Thyroid gland (tissue), 4 donors: ENCODE measurements around the gene CSNK1D. TPM values are rescaled to one million over a fixed set of nuclear protein-coding genes. Genes with fewer than 3 reads are reported as not detected.

Experiments used
- DNase-seq, 2 donors: peaks; one replicate each; pipeline ENCODE4 v3.0.0-alpha.2; 2019
- H3K27ac ChIP-seq, 3 donors: fragments of 200-600 bp; sonication (generic); 1 replicate in 2 of 3; 2 replicates in 1 of 3; pipeline ENCODE4 v1.5.1; 2016 to 2019; ENCODE audit warnings: mild to moderate bottlenecking in 1 of 3, moderate library complexity in 1 of 3
- H3K27me3 ChIP-seq: fragments of 200-600 bp; sonication (generic); one replicate; pipeline ENCODE4 v1.5.1; 2019
- H3K36me3 ChIP-seq, 2 donors: fragments of 200-600 bp; sonication (generic); one replicate each; pipeline ENCODE4 v1.5.1; 2016 to 2019
- H3K4me1 ChIP-seq, 2 donors: fragments of 200-600 bp; sonication (generic); one replicate each; pipeline ENCODE4 v1.5.1; 2017 to 2019
- H3K4me3 ChIP-seq, 3 donors: fragments of 200-600 bp; sonication (generic); replicated peaks in 1 of 3; 1 replicate in 2 of 3; 2 replicates in 1 of 3; pipeline ENCODE4 v1.5.1; 2016; ENCODE audit warnings: mild to moderate bottlenecking in 1 of 3
- H3K9me3 ChIP-seq: fragments of 200-600 bp; sonication (generic); one replicate; pipeline ENCODE4 v1.5.1; 2017
- CTCF ChIP-seq, 6 experiments: fragments of 200-600 bp in 3 of 6; fragments of 450-650 bp in 3 of 6; sonication (generic) in 3 of 6; IDR thresholded peaks; one replicate each; pipeline ENCODE4 v1.5.1; 2016 to 2019; ENCODE audit warnings: antibody characterized with exemption in 6 of 6, mild to moderate bottlenecking in 2 of 6, inconsistent platforms in 1 of 6, moderate library complexity in 1 of 6
- POLR2A ChIP-seq, 2 donors: fragments of 450-650 bp; IDR thresholded peaks; one replicate each; pipeline ENCODE4 v1.6.1; 2017; ENCODE audit warnings: antibody characterized with exemption in 2 of 2, mild to moderate bottlenecking in 2 of 2, moderate library complexity in 1 of 2
- WGBS, 2 donors: methylation state at CpG; one replicate each; pipeline ENCODE4 v1.1.5; 2017; 5-methylcytosine and 5-hydroxymethylcytosine counted together
- intact Hi-C: fragments of 100-400 bp; cut with DNase I; formaldehyde crosslinking; loops from one replicate; pipeline ENCODE4 v1.15.1; 2023
- total RNA-seq, 4 donors: library from RNA; depleted of rRNA; stranded (reverse); fragments of >200 nt; gene quantifications; one replicate each; pipeline ENCODE4 v1.2.3, GENCODE V29; 2016

CSNK1D gene
- total RNA-seq, 4 donors from 2014 or later = 47.3 to 91.2 (median 88.7) TPM

GRCh38 chr17:82285141-82285540 is 11.6 kb upstream of the CSNK1D start:
- no peak for TF ChIP-seq POLR2A (IDR thresholded peaks at IDR 0.05)
- no peak for TF ChIP-seq CTCF (IDR thresholded peaks at IDR 0.05)

DNA sequence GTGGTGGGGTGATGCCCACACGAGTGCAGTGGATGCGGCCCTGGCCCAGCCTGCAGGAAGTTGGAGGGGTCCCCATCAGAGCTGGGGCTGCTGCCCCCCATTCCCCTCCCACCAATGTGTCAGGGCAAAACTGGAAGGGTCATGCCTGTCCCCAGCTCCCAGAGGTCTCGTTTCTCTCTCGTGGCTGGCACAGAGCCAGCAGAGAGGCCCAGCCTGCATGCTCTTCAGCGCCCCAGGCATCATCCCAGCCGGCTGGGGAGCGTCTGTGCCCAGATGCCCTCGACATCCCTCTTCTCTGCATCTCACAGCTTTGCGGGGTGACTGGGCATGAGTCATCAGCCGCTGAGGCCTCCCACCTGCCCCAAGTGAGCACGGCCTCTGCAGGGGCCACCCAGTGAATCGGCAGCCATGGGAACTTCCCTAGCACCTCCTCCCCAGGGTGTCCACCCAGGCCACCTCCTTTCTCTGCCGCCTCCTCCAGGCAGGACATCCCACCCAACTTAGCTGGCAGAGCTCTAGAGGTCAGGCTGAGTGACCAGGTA is 9.8 kb upstream of the CSNK1D start:
- Histone ChIP-seq H3K27ac (no peak overlapping the region), H3K9me3 (no peaks in the 10 kb centered on the region), H3K27me3 (no peaks in the 10 kb centered on the region), H3K4me3 (no peak overlapping the region), H3K4me1 (peaks cover 14 to 36% of the 10 kb centered on the region in 2 donors), H3K36me3 (no peaks in the 10 kb centered on the region)
- DNase-seq = peak; percentile 49 to 51
- intact Hi-C loops = no loop called here
- TF ChIP-seq CTCF (IDR thresholded peaks at IDR 0.05) (no peak), POLR2A (IDR thresholded peaks at IDR 0.05) (no peak)
- 41 to 68% methylated on average over 2 to 9 of the region's 13 CpGs for WGBS, 2 donors

More at GRCh38 chr17:82285141-82285540, 11.6 kb upstream of the CSNK1D start:
- intact Hi-C loops = no loop called here
- H3K4me1 ChIP-seq = peaks cover 14 to 36% of the 10 kb centered on the region in 2 donors
- peak overlapping the region; percentile 68 to 84 (median 76) for H3K27ac ChIP-seq
- peak; percentile 73 to 77 for DNase-seq
- WGBS, 2 donors = 36% methylated on average over 8 of the region's 8 CpGs
- no peaks in the 10 kb centered on the region for H3K36me3 ChIP-seq
- H3K4me3 ChIP-seq = no peak overlapping the region
- no peaks in the 10 kb centered on the region for H3K9me3 ChIP-seq
- H3K27me3 ChIP-seq = no peaks in the 10 kb centered on the region

DNA sequence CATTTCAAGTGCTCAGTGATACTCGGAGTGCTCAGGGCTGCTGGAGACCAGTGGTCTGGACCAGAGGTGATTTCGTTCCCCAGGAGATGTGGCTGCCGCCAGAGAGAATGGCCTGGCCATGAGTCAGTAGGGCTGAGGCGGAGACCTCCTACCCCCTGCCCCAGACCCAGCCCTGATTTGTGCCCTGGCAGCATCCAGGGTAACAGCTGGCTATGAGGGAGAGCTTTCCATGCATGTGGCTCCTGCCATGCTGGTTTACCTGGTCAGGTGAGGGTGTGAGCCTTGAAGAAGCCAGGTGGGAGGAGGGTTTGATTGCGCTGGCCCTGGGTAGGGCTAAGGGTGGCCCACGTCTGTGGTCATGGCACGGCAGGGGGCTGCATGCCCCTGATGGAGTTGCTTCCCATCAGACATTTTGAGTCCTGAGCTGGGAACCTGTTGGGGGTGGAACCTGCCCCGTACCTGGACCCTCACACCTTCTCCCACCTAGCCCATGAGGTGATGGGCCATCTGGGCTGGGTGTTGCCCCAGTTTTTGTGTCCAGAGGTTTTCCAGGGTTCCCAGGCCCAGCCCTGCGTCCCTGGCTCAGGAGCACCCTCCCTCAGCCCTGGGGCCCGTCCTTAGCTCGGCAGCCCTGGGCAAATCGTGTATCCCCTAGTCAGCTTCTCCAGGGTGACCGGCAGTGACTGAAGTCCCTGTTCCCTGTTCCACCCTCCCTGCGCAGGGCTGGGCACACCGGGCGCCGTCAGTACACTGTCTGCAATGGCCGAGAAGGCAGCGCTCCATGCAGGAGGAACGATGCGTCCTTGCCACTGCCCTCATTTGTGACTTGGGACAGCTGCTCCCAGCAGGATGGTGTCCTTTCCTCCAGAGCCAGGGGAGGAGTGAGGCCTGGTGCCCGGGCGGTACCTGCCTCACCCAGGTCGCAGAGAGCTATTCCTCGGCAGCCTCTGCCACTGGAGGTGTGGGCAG is 9.0 kb upstream of the CSNK1D start:
- Histone ChIP-seq H3K27ac (no peak overlapping the region), H3K4me3 (no peak overlapping the region), H3K4me1 (peaks cover 14 to 36% of the 10 kb centered on the region in 2 donors), H3K9me3 (no peaks in the 10 kb centered on the region), H3K36me3 (no peaks in the 10 kb centered on the region), H3K27me3 (no peaks in the 10 kb centered on the region)
- no peak for TF ChIP-seq POLR2A (IDR thresholded peaks at IDR 0.05)
- TF ChIP-seq CTCF (IDR thresholded peaks at IDR 0.05) = no peak
- no peak for DNase-seq
- intact Hi-C loops = no loop called here
- 86 to 91% methylated on average over 19 to 21 of the region's 25 CpGs for WGBS, 2 donors

GRCh38 chr17:82281502-82282238 is 8.2 kb upstream of the CSNK1D start:
- H3K4me3 ChIP-seq = no peak overlapping the region
- peaks cover 14 to 36% of the 10 kb centered on the region in 2 donors for H3K4me1 ChIP-seq
- no peaks in the 10 kb centered on the region for H3K9me3 ChIP-seq
- TF ChIP-seq POLR2A (IDR thresholded peaks at IDR 0.05) (no peak), CTCF (IDR thresholded peaks at IDR 0.05) (no peak)
- no peak for DNase-seq
- no peaks in the 10 kb centered on the region for H3K27me3 ChIP-seq
- no peak overlapping the region for H3K27ac ChIP-seq
- H3K36me3 ChIP-seq = no peaks in the 10 kb centered on the region
- WGBS, 2 donors = 75 to 84% methylated on average over 13 to 17 of the region's 22 CpGs
- intact Hi-C loops = no loop called here
